A673 (cell line): Measurements from ENCODE around the gene DHX15. TPM values are rescaled to one million over a fixed set of nuclear protein-coding genes. Genes with fewer than 3 reads are reported as not detected.

ENCODE experiments used
- BruUV-seq: library from RNA; stranded (reverse); fragments of 400-500 nt; replicated peaks from 2 replicates; lab custom pipeline; 2021; lab: Mats Ljungman, UMichigan
- CTCF ChIA-PET: fragments of 300-600 bp; sonication (Branson Sonifier 250); formaldehyde crosslinking; loops from one replicate; lab custom pipeline; 2022; ENCODE audit warnings: antibody characterized with exemption; lab: Charles Lee
- POLR2A ChIA-PET: fragments of 300-600 bp; sonication (Branson Sonifier 250); formaldehyde crosslinking; loops from one replicate; lab custom pipeline; 2022; ENCODE audit warnings: antibody characterized with exemption; ENCODE audit not compliant: low non-redundant PET; lab: Charles Lee
- DNase-seq: peaks from one replicate; pipeline ENCODE4 v3.0.0-alpha.2; 2015; ENCODE audit warnings: low spot score
- H3K27ac ChIP-seq: fragments of 200-600 bp; sonication (generic); 2 replicates; pipeline ENCODE4 v1.5.1; 2016; ENCODE audit warnings: mixed run types, low read depth, mild to moderate bottlenecking, mixed read lengths, antibody characterized with exemption, low read length; ENCODE audit not compliant: poor library complexity, severe bottlenecking
- H3K27me3 ChIP-seq: fragments of 200-600 bp; sonication (generic); replicated peaks from 2 replicates; pipeline ENCODE4 v1.6.1; 2017; ENCODE audit warnings: mixed run types, low read depth, mild to moderate bottlenecking, mixed read lengths, antibody characterized with exemption, low read length; ENCODE audit not compliant: insufficient read depth, poor library complexity
- H3K36me3 ChIP-seq: fragments of 200-600 bp; sonication (generic); 2 replicates; pipeline ENCODE4 v1.6.1; 2016; ENCODE audit warnings: mixed run types, mild to moderate bottlenecking, mixed read lengths, antibody characterized with exemption, low read length; ENCODE audit not compliant: insufficient read depth, poor library complexity, severe bottlenecking
- H3K4me1 ChIP-seq: fragments of 200-600 bp; sonication (generic); 2 replicates; pipeline ENCODE4 v1.6.1; 2017; ENCODE audit warnings: mixed run types, mild to moderate bottlenecking, mixed read lengths, antibody characterized with exemption, low read length; ENCODE audit not compliant: insufficient read depth, poor library complexity, severe bottlenecking
- H3K4me3 ChIP-seq: fragments of 200-600 bp; sonication (generic); 2 replicates; pipeline ENCODE4 v1.5.1; 2016; ENCODE audit warnings: low read depth, mixed run types, mild to moderate bottlenecking, mixed read lengths, low read length; ENCODE audit not compliant: poor library complexity, severe bottlenecking
- H3K9me3 ChIP-seq: fragments of 200-600 bp; sonication (generic); 2 replicates; pipeline ENCODE4 v1.6.1; 2016; ENCODE audit warnings: mixed run types, low read depth, mild to moderate bottlenecking, mixed read lengths, antibody characterized with exemption, low read length; ENCODE audit not compliant: poor library complexity, severe bottlenecking
- CTCF ChIP-seq: fragments of 300-800, 200-600 bp; sonication (generic); conservative IDR thresholded peaks from 2 replicates; pipeline ENCODE4 v1.5.1; 2017; ENCODE audit warnings: low read depth, mild to moderate bottlenecking, antibody characterized with exemption, low read length, moderate library complexity, mixed read lengths
- EZH2 ChIP-seq: fragments of 200-600 bp; sonication (generic); IDR thresholded peaks from 2 replicates; pipeline ENCODE4 v1.6.1; 2017; ENCODE audit warnings: borderline replicate concordance, low read depth, mild to moderate bottlenecking, mixed read lengths, antibody characterized with exemption, low read length; ENCODE audit not compliant: poor library complexity, severe bottlenecking
- intact Hi-C: fragments of 100-400 bp; cut with micrococcal nuclease; formaldehyde crosslinking; loops from one replicate; pipeline ENCODE4 v1.10.0; 2022; ENCODE audit not compliant: unreplicated experiment
- total RNA-seq: library from RNA; stranded (reverse); gene quantifications from 2 replicates; pipeline ENCODE4 v1.2.3, GENCODE V29; 2021

DHX15 gene
- total RNA-seq, 1 experiment from 2014 or later: 229 TPM

- TF ChIP-seq CTCF (no peak), EZH2 (no peak)
- Histone ChIP-seq H3K36me3 (peaks cover 73% of the 10 kb centered on the region), H3K4me3 (no peak overlapping the region), H3K27me3 (no peaks in the 10 kb centered on the region), H3K27ac (no peak overlapping the region), H3K9me3 (no peaks in the 10 kb centered on the region), H3K4me1 (peaks cover 8% of the 10 kb centered on the region)
- no TSS peak for BruUV-seq
- POLR2A ChIA-PET: no interaction called here
- DNase-seq: no peak
- CTCF ChIA-PET: no interaction called here
- intact Hi-C loops: no loop called here
Measured at GRCh38 chr4:24570574-24571236, 13.6 kb downstream of the DHX15 start.

GRCh38 chr4:24570172-24570571, 14.2 kb downstream of the DHX15 start:
- Histone ChIP-seq H3K9me3 (no peaks in the 10 kb centered on the region), H3K4me3 (no peak overlapping the region), H3K27me3 (no peaks in the 10 kb centered on the region), H3K36me3 (peaks cover 68% of the 10 kb centered on the region), H3K27ac (no peak overlapping the region), H3K4me1 (peaks cover 8% of the 10 kb centered on the region)
- ChIA-PET POLR2A (no interaction called here), CTCF (no interaction called here)
- TF ChIP-seq EZH2: no peak
- no peak for TF ChIP-seq CTCF
- no peak for DNase-seq
- intact Hi-C loops: no loop called here
- BruUV-seq: no TSS peak

- intact Hi-C loops: no loop called here
- H3K36me3 ChIP-seq: peaks cover 63% of the 10 kb centered on the region
- no peaks in the 10 kb centered on the region for H3K27me3 ChIP-seq
- no peaks in the 10 kb centered on the region for H3K9me3 ChIP-seq
- no peak for DNase-seq
- no peak overlapping the region for H3K27ac ChIP-seq
- no peak for TF ChIP-seq EZH2
- no peak for TF ChIP-seq CTCF
- ChIA-PET POLR2A (no interaction called here), CTCF (no interaction called here)
- no TSS peak for BruUV-seq
- H3K4me3 ChIP-seq: no peak overlapping the region
- peaks cover 8% of the 10 kb centered on the region for H3K4me1 ChIP-seq
Measured at GRCh38 chr4:24569662-24570061, 14.7 kb downstream of the DHX15 start.
